Endothelial cell of umbilical vein (primary cell): ENCODE results near the gene RNF213. TPM values are rescaled to one million over a fixed set of nuclear protein-coding genes. Genes with fewer than 3 reads are reported as not detected.
A peak's percentile ranks its signal among the peaks of the same experiment; 100 is the strongest.

Source experiments
- BruUV-seq: library from RNA; stranded (reverse); fragments of 400-500 nt; replicated peaks from 2 replicates; lab custom pipeline; 2021; lab: Mats Ljungman, UMichigan
- CTCF ChIA-PET: fragments of 300-600, 350-600 bp; sonication (Branson Sonifier 250); formaldehyde crosslinking; loops from one replicate; lab custom pipeline; 2021; ENCODE audit warnings: antibody characterized with exemption, inconsistent platforms; lab: Charles Lee
- POLR2A ChIA-PET: fragments of 300-600, 350-600 bp; sonication (Branson Sonifier 250); formaldehyde crosslinking; loops from one replicate; lab custom pipeline; 2021; ENCODE audit warnings: antibody characterized with exemption, inconsistent platforms; lab: Charles Lee
- DNase-seq: peaks from one replicate; pipeline ENCODE4 v3.0.0-alpha.2; 2011; ENCODE audit warnings: low read depth, low spot score
- FAIRE-seq: peaks from 2 replicates; lab custom pipeline; 2011; peaks lifted over from hg19 to GRCh38; lab: Jason Lieb, UNC
- H2AFZ ChIP-seq: 2 replicates; pipeline ENCODE4 v1.6.0; 2012; ENCODE audit warnings: low read depth, low read length, control low read depth, inconsistent platforms
- H3K27ac ChIP-seq: 2 replicates; pipeline ENCODE4 v1.5.1; 2011; ENCODE audit warnings: low read depth, mild to moderate bottlenecking, control low read depth, low read length, moderate library complexity; ENCODE audit not compliant: insufficient read depth
- H3K27me3 ChIP-seq, 2 experiments: 2 replicates each; pipeline versions ENCODE4 v1.6.0 to v1.6.1; 2011; ENCODE audit warnings: low read length in 2 of 2, mixed read lengths in 1 of 2; ENCODE audit not compliant: control insufficient read depth in 2 of 2, insufficient read depth in 2 of 2
- H3K36me3 ChIP-seq, 2 experiments: 2 replicates in 1 of 2; 3 replicates in 1 of 2; pipeline ENCODE4 v1.5.1; 2011; ENCODE audit warnings: low read length in 2 of 2, mild to moderate bottlenecking in 1 of 2, moderate library complexity in 1 of 2; ENCODE audit not compliant: control insufficient read depth in 2 of 2, insufficient read depth in 2 of 2; ENCODE audit errors: extremely low read depth in 1 of 2
- H3K4me1 ChIP-seq: 3 replicates; pipeline ENCODE4 v1.5.1; 2011; ENCODE audit warnings: mild to moderate bottlenecking, low read length; ENCODE audit not compliant: control insufficient read depth, insufficient read depth; ENCODE audit errors: extremely low read depth
- H3K4me2 ChIP-seq: 2 replicates; pipeline ENCODE4 v1.6.1; 2011; ENCODE audit warnings: low read length, control low read depth, mixed read lengths; ENCODE audit not compliant: insufficient read depth
- H3K4me3 ChIP-seq, 3 experiments: fragments of 200-600 bp in 1 of 3; sonication (generic), shearing (Covaris generic) in 1 of 3; replicated peaks in 1 of 3; 2 replicates each; pipeline ENCODE4 v1.5.1; 2011 to 2016; ENCODE audit warnings: control low read depth in 3 of 3, low read length in 3 of 3, mild to moderate bottlenecking in 2 of 3, inconsistent platforms in 1 of 3, low read depth in 1 of 3, moderate library complexity in 1 of 3; ENCODE audit not compliant: insufficient read depth in 1 of 3
- H3K79me2 ChIP-seq: 2 replicates; pipeline ENCODE4 v1.6.0; 2012; ENCODE audit warnings: low read length, inconsistent platforms; ENCODE audit not compliant: control insufficient read depth, insufficient read depth
- H3K9ac ChIP-seq: replicated peaks from 2 replicates; pipeline ENCODE3; 2011; ENCODE audit warnings: low read length, control low read depth; ENCODE audit not compliant: insufficient read depth; ENCODE audit errors: extremely low read depth
- H3K9me1 ChIP-seq: replicated peaks from 3 replicates; pipeline ENCODE4 v1.6.0; 2011; ENCODE audit warnings: mild to moderate bottlenecking, low read length; ENCODE audit not compliant: control insufficient read depth, insufficient read depth; ENCODE audit errors: extremely low read depth
- H3K9me3 ChIP-seq: replicated peaks from 2 replicates; pipeline ENCODE4 v1.5.1; 2012; ENCODE audit warnings: low read length, inconsistent platforms; ENCODE audit not compliant: control insufficient read depth, insufficient read depth
- H4K20me1 ChIP-seq: replicated peaks from 2 replicates; pipeline ENCODE3; 2011; ENCODE audit warnings: mild to moderate bottlenecking, low read length; ENCODE audit not compliant: control insufficient read depth, insufficient read depth; ENCODE audit errors: extremely low read depth
- EZH2 ChIP-seq: IDR thresholded peaks from 2 replicates; pipeline ENCODE4 v1.6.1; 2012; ENCODE audit warnings: borderline replicate concordance, low read depth, mild to moderate bottlenecking, moderate library complexity, low read length, inconsistent platforms; ENCODE audit not compliant: severe bottlenecking
- FOS ChIP-seq: IDR thresholded peaks from 2 replicates; pipeline ENCODE4 v1.6.1; 2011; ENCODE audit warnings: mild to moderate bottlenecking, low read length, moderate library complexity, borderline replicate concordance; ENCODE audit not compliant: insufficient read depth
- GATA2 ChIP-seq: IDR thresholded peaks from 2 replicates; pipeline ENCODE4 v1.7.0; 2011; ENCODE audit warnings: low read depth, mild to moderate bottlenecking, moderate library complexity, mixed read lengths, low read length; ENCODE audit not compliant: insufficient read length, insufficient read depth
- JUN ChIP-seq: IDR thresholded peaks from 2 replicates; pipeline ENCODE4 v1.6.1; 2011; ENCODE audit warnings: borderline replicate concordance, low read depth; ENCODE audit not compliant: insufficient read length, insufficient read depth
- POLR2AphosphoS5 ChIP-seq: IDR thresholded peaks from 2 replicates; pipeline ENCODE4 v1.6.1; 2012; ENCODE audit warnings: low read depth, mild to moderate bottlenecking, control low read depth, low read length, moderate library complexity; ENCODE audit not compliant: insufficient read depth
- dilution Hi-C: fragments of 300-500 bp; cut with MboI; formaldehyde crosslinking; loops from one replicate; pipeline ENCODE4 v1.15.0; 2019; ENCODE audit warnings: low sequenced_read_pairs; ENCODE audit not compliant: extremely low pct_ligation_motif_present
- intact Hi-C: fragments of 100-400 bp; cut with micrococcal nuclease; formaldehyde crosslinking; loops from one replicate; pipeline ENCODE4 v1.10.0; 2022
- polyA plus RNA-seq, 4 experiments: library from polyadenylated mRNA; depleted of rRNA in 3 of 4; stranded (reverse) in 3 of 4; unstranded in 1 of 4; fragments of >200 nt; gene quantifications; 2 replicates each; pipeline versions ENCODE4 v1.2.1 to v1.2.3, GENCODE V29; 2011 to 2012; ENCODE audit warnings: missing spikeins in 1 of 4
- total RNA-seq: library from RNA; stranded (reverse); gene quantifications from 2 replicates; pipeline ENCODE4 v1.2.3, GENCODE V29; 2021

The RNF213 gene
- total and polyA plus RNA-seq, 2 donors (not counting 3 experiments of a cell fraction or from before 2014, with no cell fraction given) = 36.5 to 116 TPM

DNA sequence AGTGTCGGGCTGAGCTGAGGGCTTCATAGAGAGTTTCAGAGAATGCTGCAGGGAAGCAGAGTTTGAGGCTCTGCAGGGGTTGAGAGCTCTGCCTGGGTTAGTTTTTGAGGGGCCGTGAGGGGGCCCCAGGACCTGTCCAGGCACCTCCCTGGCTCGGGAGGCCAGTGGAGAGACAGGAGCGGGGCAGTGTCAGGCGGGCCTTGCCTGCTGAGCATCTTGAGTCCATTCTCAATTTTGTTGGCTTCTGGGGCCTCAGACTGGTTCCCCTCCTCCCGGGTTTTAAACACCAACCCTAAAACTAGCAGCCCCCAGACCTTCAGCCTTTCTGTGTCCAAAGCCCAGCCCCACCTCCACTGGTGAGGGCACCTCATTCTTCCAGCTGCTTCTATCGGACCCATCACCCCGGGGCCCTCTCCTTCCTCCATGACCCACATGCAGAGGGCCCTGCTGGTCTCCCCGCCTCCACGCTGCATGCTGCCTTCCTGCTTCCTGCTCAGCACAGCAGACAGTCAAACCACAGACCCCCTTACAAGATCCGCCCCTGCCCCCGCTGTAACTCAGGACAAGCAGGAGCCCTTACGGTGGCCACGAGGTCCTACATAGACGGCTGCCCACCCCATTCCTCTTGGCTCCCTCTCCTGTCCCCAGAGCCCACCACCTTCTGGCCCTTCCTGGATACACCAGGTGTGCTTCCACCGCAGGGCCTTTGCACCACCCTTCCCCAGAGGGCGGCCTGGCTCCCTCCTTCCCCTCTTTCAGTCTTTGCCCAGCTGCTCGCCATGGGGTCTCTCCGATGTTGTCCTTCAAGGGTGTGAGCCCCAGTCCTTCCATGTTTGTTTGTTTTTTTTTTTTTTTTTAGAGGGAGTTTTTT is 3.8 kb downstream of the RNF213 start:
- Histone ChIP-seq H3K4me2 (peak overlapping the region; percentile 71), H2AFZ (no peak overlapping the region), H3K9ac (peak overlapping the region; percentile 29), H3K9me3 (no peaks in the 10 kb centered on the region), H3K4me1 (peaks cover 30% of the 10 kb centered on the region), H3K27me3 (no peaks in the 10 kb centered on the region), H3K27ac (no peak overlapping the region), H3K36me3 (peaks cover 2 to 7% of the 10 kb centered on the region in 2 experiments), H3K4me3 (peak overlapping the region in 1 of 3 experiments; percentile 12), H4K20me1 (no peaks in the 10 kb centered on the region), H3K9me1 (no peaks in the 10 kb centered on the region), H3K79me2 (peaks cover 22% of the 10 kb centered on the region)
- dilution Hi-C loops = no loop called here
- FAIRE-seq (no peak), DNase-seq (no peak)
- ChIA-PET CTCF (no interaction called here), POLR2A (no interaction called here)
- no TSS peak for BruUV-seq
- TF ChIP-seq GATA2 (no peak), FOS (no peak), JUN (no peak)
- intact Hi-C loops = loop anchor here (5.0 kb wide), 2 partner anchors 67 to 117 kb away; partner anchors contain the start of gene EIF4A3

GRCh38 chr17:80265205-80266068 is 4.8 kb downstream of the RNF213 start:
- Histone ChIP-seq H3K9me3 (no peaks in the 10 kb centered on the region), H3K27me3 (no peaks in the 10 kb centered on the region), H3K4me1 (peaks cover 28% of the 10 kb centered on the region), H3K27ac (no peak overlapping the region), H3K36me3 (peaks cover 2 to 7% of the 10 kb centered on the region in 2 experiments), H3K79me2 (peaks cover 22% of the 10 kb centered on the region), H3K9ac (no peak overlapping the region), H3K9me1 (no peaks in the 10 kb centered on the region), H3K4me3 (no peak overlapping the region), H3K4me2 (no peak overlapping the region), H2AFZ (no peak overlapping the region), H4K20me1 (no peaks in the 10 kb centered on the region)
- TF ChIP-seq POLR2AphosphoS5 (no peak), FOS (no peak), EZH2 (no peak)
- FAIRE-seq (no peak), DNase-seq (no peak)
- dilution Hi-C loops = no loop called here
- CTCF ChIA-PET = no interaction called here
- intact Hi-C loops = no loop called here
- POLR2A ChIA-PET = no interaction called here
- BruUV-seq = no TSS peak
